Nucleus accumbens (tissue), 56 donors: Measurements from ENCODE around the gene GALNS.

Experiments used
- DNase-seq, 56 donors: peaks; one replicate each; lab custom pipeline; 2025; lab: John Stamatoyannopoulos, UW

GALNS gene

DNA sequence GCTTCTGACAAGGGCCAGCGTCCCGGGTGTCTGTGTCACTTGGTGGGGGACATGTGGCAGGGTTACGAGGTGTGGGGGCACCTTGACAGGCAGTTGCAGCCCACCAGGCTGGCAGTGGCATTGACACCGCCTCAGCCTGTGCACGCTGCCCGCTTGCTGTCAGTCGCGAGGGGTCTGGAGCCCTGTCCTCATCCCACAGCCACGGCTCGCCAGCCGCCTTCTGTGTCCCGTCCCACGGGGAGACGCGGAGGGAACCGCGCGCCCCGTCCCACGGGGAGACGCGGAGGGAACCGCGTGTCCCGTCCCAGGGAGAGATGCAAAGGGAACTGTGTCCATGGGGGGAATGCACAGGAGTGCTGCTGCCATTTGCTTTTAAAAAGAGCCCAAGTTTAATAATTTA, 6.2 kb upstream of the GALNS start:
- no peak for DNase-seq

DNA sequence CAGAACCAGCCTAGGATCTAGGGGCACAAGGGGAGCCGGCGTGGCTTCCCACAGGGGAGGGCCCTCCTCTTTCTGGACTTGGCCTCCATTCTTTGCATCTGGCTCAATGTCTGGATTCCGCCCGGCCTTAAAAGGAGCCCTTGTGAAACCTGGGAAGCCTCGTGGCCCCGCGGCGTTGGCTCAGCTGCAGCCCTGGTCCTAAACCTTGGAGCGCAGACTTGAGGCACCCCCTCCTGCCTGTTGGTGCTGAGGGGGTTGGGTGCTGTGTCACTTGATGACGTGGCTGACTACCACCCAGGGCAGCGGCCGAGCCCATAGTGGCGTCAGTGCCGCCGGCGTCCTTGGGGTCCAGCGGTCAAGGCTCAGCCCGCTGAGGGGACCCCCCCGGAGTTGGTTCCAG, 4.6 kb upstream of the GALNS start:
- no peak for DNase-seq

DNA sequence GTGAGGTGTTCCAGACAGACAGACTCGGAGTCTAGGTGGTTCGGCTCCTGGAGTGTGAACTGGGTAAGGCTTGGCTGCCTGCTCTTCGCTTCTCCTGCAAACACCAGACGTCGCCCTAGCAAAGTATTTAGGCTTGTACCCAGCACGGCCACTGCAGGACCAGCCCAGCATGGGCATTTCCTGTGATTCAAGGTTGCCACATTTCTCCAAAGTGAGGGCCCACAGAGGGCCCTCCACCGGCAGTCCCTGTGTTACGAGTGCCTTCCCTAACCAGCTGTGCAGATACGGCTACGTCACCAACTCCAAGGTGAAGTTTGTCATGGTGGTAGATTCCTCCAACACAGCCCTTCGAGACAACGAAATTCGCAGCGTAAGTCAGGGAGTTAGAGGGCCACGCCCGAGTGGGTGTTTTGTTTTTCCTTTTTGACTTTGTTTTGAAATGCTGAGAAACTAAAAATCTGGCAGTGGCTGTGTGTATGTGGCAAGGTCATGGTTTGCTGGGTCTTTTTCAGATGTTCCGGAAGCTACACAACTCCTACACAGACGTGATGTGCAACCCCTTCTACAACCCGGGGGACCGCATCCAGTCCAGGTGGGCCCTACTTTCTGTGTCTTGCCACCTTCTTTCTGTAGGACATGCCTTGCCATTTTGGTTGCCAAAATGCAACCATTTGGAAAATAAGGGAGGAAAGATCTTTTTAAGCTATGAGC, 2.8 kb upstream of the GALNS start:
- no peak for DNase-seq

DNA sequence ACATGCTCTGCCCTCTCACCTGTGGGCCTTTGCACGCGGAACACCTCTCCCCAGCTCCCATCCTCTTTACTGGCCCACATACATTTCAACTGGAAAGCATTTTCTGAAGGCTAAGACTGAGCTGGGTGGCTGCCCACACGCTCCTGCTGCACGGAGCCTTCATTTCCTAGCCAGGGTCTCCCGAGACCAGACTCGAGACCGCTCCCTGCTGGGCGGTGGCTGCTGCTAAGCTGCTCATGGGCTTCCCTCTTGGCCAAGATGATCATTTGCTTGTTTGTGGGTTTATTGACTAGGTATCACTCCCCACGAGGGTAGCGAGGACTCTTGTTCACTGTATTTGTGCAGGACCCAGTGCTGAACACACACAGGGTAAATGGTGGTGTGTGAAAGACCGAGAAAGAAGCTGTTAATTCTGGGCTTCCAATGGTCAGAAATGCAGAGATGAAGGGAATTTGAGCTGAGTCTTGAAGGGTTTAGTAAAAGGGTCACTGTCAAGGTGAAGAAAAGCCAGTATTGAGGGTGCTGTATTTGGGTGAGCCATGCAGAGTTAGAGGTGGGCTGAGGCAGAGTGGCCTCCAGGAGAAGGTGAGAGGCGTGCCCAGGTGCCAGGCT, 1.1 kb upstream of the GALNS start:
- peak in 52 of 56 donors; percentile 10 to 83 (median 60) for DNase-seq

DNA sequence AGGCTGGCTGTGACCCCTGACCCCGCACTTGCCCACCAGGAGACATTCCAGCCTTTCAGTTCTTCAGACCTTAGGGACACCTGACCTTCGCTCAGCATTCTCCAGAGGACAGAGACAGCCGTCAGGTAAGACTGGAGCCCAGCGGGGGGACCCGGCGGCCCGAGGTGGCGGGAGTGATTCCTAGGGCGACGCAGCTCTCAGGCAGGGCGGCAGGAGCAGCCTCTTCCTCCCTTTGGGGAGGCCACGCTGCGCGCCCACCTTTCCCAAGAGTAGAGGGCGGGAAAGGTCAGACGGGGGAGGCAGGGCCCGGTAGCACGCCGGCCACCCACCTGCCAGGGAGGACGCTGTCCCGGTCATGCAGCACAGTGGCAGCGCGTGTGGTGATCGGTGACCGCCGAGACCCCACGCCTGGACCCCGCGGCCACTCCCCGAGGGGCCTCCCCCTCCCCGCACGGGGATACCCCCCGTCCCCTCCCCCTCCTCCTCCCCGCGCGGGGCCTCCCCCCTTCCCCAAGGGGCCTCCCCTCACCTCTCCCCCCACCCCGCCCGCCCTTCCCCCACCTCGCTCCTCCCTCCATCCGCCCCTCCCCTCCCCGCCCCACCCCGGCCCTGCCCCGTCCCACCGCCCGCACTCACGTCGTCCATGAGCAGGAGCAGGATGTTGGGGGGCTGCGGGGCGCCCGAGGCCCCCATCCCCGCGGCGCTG, 472 bp downstream of the GALNS start:
- DNase-seq, result peak in 10 of 56 donors; percentile 10 to 54 (median 34)

DNA sequence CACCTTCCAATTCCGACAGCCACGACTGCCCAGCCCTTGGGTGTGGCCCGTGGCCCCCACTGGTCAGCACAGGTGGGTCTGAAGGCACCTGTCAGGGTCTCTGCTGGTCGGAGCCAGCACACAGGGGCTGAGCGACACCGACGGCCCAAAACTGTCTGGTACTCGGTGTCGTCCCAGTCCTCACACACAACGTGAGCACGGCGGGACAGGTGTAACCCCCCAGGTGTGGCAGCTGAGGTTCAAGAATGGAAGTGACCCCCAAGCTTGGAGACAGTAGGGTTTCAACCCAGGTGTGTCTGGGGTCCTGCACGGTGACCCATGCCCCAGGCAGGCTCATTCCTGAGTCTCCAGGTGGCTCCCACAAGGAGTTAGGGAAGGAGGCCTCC, 1.0 kb downstream of the GALNS start:
- DNase-seq, result no peak

DNA sequence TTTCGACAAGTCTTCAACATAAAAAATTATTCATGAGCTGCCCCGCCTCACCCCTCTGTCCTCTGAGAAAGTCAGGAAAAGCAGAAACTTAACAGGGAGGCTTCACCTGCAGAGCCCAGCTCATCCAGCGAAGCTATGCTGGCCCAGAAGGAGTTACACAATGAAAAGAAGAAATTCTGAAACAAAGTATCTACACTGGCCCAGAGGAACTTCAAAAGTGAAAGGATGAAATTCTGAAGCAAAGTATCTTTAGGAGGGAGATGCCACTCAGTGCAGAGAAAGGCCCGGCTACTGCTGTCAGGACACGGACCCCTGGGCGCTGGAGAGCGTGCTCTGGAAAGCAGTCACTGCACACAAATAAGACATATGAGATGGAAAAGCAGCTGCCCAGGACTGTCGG, 1.6 kb downstream of the GALNS start:
- DNase-seq, result no peak

DNA sequence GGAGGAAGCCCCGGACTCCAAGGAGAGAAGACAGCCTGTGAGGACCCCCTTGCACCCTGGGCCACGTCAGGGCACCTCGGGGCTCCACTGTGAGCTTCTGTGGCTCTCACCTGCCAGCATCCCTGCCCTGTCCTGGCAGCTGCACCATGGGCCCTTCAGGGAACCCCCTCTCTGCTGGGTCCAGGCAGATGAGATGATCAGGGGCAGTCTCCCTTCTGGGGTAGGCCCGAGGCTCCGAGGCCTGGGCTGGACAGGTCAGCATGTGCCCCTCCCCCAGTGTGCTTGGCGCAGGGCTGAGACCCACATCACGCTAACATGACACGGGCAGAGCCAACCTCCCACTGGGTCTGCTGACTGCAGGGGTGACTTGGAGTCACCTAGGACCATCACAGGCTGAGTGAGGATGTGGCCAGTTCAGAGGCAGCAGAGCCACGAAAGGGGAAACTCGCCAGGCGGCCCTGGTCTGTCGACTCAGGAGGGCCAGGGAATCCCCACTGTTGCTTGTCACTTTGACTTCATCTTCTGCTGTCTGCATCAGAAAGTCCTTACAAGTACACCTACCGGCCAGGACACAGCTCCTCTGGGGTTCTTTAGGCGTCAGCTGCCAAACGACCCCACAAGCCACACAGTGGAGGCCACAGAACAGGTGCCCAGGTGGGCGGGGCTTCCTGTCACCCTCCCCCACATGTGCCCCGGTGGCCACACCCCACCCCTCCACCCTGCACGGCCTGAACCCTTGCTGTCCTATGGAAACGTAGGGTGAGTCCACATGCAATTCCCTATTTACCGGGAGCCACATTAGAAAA, 2.2 kb downstream of the GALNS start:
- peak in 1 of 56 donors; percentile 14 for DNase-seq

DNA sequence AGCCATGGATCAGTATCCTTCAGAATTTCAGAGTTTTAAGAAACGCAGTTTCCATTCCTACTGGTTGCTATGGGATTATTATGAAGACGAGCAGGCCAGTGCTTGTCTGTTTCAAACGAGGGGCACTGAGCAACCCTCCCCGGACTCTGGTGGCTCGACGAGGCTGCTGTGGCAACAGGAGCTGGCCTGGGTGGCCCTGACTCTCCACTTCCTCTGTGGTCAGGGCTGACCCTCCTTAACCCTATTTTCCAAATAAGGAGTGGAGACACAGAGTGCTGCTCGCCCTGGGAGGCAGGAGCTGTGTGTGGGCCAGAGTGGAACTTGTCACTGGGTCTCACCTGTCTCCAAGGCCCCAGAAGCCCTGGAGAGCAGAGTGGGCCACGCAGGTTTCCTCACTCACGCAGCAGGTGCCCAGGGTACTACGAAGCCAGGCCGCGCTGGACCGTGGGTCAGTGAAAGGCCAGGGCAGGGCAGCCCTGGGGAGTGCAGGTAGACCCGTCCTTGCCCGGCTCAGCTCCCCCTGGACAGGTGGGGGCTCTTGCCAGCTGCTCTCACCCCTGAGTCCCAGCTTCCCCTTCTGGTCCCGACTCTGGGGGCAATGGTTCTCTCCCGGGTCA, 3.3 kb downstream of the GALNS start:
- peak in 1 of 56 donors; percentile 24 for DNase-seq

DNA sequence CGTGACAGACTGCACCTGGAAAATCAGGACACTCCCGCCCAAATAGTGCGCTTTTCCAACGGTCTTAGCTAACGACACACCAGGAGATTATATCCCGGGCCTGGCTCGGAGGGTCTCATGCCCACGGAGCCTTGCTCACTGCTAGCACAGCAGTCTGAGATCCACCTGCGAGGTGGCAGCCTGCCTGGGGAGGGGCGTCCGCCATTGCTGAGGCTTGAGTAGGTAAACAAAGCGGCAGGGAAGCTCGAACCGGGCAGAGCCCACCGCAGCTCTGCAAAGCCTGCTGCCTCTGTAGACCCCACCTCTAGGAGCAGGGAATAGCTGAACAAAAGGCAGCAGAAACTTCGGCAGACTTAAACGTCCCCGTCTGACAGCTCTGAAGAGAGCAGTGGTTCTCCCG, 5.1 kb downstream of the GALNS start:
- DNase-seq, result no peak

DNA sequence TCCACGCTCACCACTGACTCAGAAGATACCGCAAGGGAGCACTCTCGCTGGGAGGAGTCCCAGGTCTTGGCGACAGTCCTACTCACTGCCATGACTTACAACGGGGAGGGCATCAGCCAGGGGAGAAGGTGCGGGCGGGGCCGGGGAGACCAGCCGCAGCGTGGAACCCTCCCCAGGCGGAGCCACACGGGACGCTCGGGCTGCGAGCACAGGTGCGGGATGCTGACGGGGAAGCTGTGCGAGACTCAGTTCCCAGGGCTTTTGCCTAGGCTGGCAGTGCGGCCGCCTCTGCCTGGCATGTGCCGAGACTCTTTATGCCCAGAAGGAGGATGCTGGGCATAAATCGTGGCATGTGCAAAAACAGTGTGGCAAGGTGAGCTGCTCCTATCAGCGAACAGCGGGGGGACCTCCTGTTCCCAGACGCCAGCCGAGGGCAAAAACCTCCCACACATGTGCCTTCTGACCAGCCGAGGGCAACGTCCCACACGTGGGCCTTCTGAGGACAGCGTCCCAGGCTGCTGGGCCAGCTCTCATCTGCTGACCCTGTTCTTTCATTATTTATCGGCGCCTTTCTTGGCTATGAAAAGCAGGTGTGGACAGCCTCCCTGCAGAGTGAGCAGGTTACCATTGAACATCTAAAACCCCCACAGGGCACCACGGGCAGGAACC, 6.1 kb downstream of the GALNS start:
- DNase-seq, result no peak

DNA sequence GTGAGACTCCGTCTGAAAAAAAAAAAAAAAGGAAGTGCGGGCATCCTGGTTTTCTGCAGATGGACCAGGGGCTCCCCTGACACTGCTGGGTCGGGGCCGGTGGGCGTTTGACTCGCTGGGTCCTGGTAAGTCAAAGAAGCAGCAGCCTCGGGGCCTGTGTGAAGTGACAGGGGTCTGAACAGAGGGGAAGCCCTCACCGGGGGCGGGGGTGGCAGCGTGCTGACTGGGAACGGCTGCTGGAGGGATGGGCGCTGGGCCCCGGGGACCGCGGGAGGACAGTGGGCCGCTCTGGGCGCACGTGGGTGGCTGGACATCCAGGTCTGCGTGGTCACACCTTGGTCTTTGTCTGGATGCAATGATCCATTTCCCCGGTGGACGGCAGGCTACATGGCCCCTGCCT, 8.2 kb downstream of the GALNS start:
- DNase-seq, result no peak

DNA sequence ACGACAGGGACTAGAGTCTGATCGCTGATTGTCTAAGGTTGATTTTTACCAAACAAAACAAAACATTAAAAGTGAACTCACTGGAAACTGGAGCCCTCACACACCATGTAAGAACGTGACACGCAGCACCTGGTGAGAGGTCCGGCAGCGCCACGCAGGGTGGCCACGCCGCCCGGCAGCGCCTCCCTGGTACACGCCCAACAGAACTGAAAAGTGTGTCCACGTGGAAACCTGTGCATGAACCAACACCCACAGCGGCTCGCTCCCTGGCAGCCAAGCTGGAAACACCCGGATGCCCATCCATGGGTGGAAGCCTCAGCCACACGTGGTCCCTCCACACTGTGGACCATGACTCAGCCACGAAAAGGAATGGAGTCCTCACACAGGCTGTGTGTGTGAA, 9.1 kb downstream of the GALNS start:
- DNase-seq, result no peak

DNA sequence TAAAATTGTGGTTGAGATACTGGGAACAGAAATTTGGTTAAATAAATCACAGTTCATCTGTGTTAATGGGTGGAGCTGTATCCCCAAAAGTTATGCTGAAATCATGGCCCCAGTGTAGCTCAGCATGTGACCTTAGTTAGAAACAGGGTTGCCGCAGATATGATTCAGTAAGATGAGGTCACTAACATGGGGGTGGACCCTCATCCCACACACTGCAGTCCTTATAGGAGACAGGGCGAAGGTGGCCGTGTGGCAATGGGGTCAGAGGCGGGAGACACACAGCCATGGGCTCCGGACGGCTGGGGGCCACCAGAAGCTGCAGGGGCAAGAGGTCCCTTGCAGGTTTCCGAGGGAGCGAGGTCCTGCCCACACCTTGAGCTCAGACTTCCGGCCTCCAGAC, 10.7 kb downstream of the GALNS start:
- no peak for DNase-seq

DNA sequence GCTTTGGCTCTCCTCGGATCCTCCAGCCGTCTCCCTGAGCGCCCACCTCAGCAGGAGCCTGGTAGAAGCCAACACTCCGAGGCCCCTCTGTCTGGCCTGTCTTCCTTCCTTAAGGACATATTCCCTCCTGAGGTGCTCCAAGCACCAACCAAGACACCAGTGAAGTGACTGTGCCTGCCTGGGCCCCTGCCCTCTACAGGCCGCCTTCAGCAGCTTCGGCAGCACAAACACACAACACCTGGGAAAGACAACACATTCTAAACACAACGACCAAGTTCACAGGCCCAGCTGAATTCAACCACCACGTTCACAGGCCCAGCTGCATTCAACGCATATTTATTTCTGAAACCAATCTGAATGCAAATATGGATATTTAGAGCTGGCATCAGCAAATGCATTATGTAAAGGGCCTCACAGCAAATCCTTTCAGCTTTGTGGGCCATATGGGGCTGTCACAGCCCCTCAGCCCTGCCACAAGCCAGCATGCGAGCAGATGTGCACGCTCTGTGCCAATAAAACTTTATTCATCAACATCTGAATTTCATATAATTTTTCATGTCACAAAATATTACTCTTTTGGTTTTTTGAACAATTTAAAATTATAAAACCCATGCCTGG, 12.2 kb downstream of the GALNS start:
- DNase-seq, result no peak

DNA sequence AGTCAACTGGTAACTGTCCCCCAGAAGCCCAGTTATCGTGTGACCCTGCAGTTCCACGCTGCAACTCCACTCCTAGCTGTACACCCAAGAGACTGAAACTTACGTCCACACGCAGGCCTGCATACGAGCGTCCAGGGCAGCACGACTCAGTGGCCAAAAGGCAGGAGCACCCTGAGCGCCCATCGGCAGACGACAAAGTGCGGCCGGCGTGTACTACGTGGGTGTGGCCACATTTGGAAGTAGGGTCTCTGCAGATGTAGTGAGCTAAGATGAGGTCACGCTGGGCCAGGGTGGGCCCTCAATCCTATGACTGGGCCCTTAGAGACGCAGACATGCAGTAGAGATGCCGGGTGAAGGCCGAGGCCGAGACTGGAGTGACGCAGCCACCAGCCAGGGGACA, 13.5 kb downstream of the GALNS start:
- no peak for DNase-seq

DNA sequence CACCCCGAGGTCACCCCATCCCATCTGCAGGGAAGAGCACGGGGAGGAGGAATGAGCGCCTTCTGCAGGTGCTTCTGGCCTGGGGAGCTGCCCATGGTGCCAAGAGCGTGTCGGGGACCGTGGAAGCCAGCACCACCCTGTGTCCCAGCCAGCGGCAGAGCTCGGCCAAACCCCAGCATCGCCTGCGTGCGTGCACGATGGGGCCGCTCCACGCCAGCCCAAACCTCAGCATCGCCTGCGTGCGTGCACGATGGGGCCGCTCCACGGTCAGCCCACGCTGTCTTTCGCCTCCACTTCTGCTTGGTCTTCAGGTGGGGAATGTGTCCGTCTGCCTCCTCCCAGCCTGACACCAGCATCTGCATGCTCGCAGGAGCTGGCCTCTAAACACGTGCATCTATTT, 13.9 kb downstream of the GALNS start:
- no peak for DNase-seq

DNA sequence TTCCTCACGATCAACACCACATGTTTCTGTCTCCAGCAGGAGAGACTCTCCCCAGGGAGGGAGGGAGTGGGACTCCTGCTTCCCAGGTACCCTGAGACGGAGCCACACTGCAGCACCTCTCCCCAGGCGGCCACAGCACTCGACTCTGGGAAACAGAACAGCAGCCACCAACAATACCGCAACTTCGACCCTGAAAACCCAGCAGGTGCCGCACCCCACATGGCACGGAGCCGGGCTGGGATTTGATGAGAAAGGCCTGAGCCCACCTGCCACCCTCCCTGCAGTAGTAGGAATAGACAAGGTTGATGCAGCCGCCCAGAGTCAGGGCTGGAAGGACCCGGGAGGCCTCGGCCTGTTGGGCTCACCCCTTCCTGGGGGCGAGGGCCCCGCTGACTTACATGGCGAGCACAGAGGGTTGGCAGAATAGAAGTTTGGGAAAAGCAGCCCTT, 14.4 kb downstream of the GALNS start:
- DNase-seq, result no peak

DNA sequence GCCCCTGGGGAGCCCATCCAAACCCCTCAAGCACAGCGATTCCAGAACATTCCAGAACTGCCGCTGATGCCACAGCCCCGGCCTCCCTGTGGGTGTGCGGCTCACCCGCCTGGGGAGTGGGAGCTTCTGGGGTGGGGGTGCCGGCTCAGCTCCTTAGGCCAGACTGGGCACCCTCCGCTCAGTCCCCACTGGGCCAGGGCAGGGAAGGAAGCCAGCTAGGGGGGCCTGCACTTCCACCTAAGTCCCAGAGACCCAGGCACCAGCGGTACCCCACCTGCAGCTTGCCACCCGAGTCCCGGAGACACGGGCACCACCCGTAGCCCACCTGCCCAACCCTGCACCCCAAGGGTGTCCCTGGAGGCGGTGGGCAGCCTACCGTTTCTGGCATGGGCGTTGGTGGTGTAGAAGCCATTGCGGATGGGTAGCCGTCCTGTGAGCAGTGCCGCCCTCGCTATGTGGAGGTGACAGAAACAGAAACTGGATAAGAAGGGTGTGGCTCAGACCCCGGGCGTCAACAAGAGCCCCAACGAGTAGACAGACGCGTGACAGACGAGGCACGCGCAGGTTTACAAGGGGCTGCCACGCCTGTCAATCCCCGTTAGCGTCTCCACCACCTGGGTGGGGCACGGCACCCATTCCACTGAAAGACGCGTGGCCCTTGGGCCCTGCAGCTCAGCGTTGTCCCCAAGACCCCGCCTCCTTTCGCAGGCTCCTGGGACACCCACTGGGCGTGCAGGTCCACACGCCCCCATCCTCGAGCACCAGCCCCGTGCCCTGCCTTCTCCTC, 15.0 kb downstream of the GALNS start:
- peak in 1 of 56 donors; percentile 52 for DNase-seq
